Vagina (tissue), 2 donors: ENCODE data around the gene NUDT8.

ENCODE experiments used
- CTCF ChIP-seq, 3 experiments: fragments of 450-650 bp in 2 of 3; fragments of 200-600 bp in 1 of 3; sonication (generic) in 1 of 3; IDR thresholded peaks; one replicate each; pipeline ENCODE4 v1.5.1; 2017 to 2019; ENCODE audit warnings: antibody characterized with exemption in 3 of 3, mild to moderate bottlenecking in 2 of 3, moderate library complexity in 2 of 3
- POLR2AphosphoS5 ChIP-seq, 2 donors: sonication (generic); formaldehyde crosslinking; IDR thresholded peaks; one replicate each; pipeline ENCODE4 v1.9.0; 2017; ENCODE audit warnings: antibody characterized with exemption in 2 of 2, mild to moderate bottlenecking in 2 of 2, low read depth in 1 of 2; ENCODE audit not compliant: insufficient read depth in 1 of 2

DNA sequence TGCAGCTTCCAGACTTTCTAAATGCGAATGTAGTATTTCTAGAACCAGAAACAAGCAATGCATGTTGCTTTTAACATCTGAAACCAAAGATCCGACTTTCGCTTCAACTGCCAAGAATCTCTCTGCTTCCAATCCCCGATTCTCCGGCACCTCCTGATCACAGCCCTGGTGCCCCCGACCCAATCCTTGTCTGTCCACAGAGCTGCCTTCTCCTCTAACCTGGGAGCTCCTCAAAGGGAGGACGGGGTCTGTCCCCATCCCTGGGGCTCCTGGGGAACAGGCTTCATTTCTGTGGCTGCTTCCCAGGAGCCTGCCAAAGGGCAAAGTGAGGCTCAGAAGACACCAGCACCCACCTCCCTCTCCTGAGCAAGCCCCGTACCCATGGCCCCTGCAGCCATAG lies 44.2 kb upstream of the NUDT8 start:
- no peak for TF ChIP-seq CTCF (IDR thresholded peaks at IDR 0.05)
- TF ChIP-seq POLR2AphosphoS5 (IDR thresholded peaks at IDR 0.05; ENCODE audit: insufficient read depth in 1 of 2, low read depth in 1 of 2): no peak
